Bronchial epithelial cell (primary cell): ENCODE results near the gene TFCP2L1. TPM values are rescaled to one million over a fixed set of nuclear protein-coding genes. Genes with fewer than 3 reads are reported as not detected.

Source experiments
- DNase-seq: peaks from one replicate; pipeline ENCODE4 v3.0.0-alpha.2; 2010; ENCODE audit warnings: low read depth
- FAIRE-seq: peaks from 2 replicates; lab custom pipeline; 2011; peaks lifted over from hg19 to GRCh38; lab: Jason Lieb, UNC
- H3K27me3 ChIP-seq: 2 replicates; pipeline ENCODE4 v1.5.1; 2011; ENCODE audit warnings: low read length; ENCODE audit not compliant: control insufficient read depth, insufficient read depth
- H3K36me3 ChIP-seq: 2 replicates; pipeline ENCODE4 v1.5.1; 2011; ENCODE audit warnings: low read length; ENCODE audit not compliant: control insufficient read depth, insufficient read depth
- H3K4me3 ChIP-seq: 2 replicates; pipeline ENCODE4 v1.5.1; 2011; ENCODE audit warnings: mild to moderate bottlenecking, low read depth, low read length, control low read depth
- total RNA-seq: library from RNA; depleted of rRNA; stranded (reverse); fragments of >200 nt; gene quantifications from 2 replicates; pipeline ENCODE4 v1.2.1, GENCODE V29; 2014
- TF ChIP-seq, protein P1 (sequence below): IDR thresholded peaks from 2 replicates; pipeline ENCODE4 v1.5.1; 2011; ENCODE audit warnings: mild to moderate bottlenecking, moderate library complexity, low read length, control low read depth, inconsistent platforms; ENCODE audit not compliant: insufficient read depth, severe bottlenecking

Gene TFCP2L1
- total RNA-seq, 1 donor from 2014 or later: 5.5 TPM

DNA sequence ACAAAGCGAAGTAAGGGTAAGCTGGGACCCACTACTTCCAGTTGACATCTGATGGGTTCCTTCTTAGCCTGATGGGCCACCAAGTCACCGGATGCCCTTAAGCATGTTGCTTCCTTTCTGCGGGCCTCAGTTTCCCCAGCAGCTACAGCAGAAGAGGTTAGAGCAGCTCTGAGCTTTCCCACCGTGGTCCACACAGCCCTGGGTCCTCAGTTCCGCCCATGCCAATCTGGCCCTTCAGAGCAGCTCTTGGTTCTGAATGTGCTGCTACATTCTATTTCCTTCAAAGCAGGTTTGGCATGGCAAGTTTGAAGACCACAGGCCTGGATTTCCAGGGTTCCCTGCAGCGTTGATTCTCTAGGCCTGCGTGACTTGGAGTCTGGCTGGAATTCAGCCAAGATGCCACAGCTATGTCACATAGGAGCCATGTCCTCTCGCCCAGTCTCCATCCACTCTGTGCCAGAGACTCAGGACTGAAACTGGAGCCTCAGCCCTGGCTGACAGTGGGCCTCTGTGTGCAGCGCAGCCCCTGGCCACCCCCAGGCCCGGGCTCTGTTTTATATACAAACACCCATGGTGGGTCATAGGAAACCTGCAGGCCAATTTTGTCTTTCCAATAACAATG, 79.6 kb downstream of the TFCP2L1 start:
- H3K4me3 ChIP-seq: no peak overlapping the region
- TF ChIP-seq, protein P1, sequence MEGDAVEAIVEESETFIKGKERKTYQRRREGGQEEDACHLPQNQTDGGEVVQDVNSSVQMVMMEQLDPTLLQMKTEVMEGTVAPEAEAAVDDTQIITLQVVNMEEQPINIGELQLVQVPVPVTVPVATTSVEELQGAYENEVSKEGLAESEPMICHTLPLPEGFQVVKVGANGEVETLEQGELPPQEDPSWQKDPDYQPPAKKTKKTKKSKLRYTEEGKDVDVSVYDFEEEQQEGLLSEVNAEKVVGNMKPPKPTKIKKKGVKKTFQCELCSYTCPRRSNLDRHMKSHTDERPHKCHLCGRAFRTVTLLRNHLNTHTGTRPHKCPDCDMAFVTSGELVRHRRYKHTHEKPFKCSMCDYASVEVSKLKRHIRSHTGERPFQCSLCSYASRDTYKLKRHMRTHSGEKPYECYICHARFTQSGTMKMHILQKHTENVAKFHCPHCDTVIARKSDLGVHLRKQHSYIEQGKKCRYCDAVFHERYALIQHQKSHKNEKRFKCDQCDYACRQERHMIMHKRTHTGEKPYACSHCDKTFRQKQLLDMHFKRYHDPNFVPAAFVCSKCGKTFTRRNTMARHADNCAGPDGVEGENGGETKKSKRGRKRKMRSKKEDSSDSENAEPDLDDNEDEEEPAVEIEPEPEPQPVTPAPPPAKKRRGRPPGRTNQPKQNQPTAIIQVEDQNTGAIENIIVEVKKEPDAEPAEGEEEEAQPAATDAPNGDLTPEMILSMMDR: no peak
- FAIRE-seq (no peak), DNase-seq (no peak)
- H3K27me3 ChIP-seq: no peaks in the 10 kb centered on the region
- no peaks in the 10 kb centered on the region for H3K36me3 ChIP-seq

DNA sequence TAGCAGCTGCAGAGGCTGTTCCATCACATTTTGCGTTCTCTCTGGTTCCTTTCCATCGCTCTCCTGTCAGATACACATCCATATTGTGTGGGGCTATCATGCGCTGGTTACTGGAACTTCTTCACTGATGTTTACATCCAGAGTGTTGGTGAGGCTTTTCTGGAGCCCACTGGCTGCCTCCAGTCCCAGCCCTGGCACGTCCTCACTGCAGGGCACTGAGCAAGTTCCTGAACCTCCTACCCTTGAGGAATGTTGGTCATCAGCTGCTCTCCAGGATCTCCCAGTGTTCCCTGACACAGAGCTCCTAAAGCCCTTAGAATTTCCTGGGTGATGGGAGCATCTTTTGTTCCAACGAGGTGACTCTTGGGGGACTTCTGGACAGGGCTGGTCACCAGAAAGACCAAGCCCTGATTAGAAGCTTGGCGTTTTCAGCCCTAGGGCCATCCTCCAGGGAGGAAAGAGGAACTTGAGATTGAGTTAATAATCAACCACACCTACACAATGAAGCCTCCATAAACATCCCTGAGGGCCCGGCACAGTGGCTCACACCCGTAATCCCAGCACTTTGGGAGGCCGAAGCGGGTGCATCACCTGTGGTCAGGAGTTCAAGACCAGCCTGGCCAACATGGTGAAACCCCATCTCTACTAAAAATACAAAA, 81.3 kb downstream of the TFCP2L1 start:
- no peak overlapping the region for H3K4me3 ChIP-seq
- no peak for FAIRE-seq
- TF ChIP-seq, protein P1: no peak

DNA sequence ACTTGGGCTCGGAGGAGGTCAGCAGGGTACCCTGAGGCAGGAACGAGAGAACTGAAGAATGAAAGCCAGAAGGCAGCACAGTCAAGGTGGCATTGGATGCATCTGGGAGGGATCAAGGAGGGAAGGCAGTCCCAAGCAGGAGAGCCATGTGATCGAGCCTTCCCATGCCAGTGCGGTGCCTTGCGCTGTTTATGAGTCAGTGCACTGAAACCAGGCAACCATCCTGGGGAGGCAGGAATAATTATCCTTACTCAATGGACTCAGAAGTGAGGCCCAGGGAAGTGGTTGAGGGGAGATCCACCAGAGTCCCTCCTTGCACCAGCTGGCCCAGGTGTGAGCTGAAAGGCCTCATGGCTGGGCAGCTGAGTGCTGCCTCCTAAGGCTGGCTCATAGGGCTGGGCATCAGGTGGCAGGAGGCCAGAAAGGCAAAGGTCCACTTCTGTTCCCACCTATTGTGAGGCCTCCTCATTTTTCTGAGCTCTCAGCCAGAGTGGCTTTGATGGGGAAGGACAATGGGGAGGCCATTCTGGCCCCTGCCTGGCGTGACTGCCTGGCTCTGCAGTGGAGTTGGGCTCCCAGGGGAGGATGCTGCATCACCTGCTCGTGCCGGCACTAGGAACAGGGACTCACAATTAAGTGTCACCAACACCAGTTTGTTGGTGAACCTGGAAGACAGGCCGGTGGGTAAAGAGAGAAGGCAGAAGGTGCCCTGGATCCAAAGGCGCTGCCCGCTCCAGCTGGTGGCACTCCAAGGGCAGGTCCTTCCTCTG, 82.3 kb downstream of the TFCP2L1 start:
- Histone ChIP-seq H3K36me3 (no peaks in the 10 kb centered on the region), H3K27me3 (no peaks in the 10 kb centered on the region), H3K4me3 (no peak overlapping the region)
- DNase-seq (no peak), FAIRE-seq (peak; percentile 13)
- TF ChIP-seq, protein P1: no peak

More for the DNA sequence above, 81.3 kb downstream of the TFCP2L1 start:
- no peak for DNase-seq
- Histone ChIP-seq H3K36me3 (no peaks in the 10 kb centered on the region), H3K27me3 (no peaks in the 10 kb centered on the region)

DNA sequence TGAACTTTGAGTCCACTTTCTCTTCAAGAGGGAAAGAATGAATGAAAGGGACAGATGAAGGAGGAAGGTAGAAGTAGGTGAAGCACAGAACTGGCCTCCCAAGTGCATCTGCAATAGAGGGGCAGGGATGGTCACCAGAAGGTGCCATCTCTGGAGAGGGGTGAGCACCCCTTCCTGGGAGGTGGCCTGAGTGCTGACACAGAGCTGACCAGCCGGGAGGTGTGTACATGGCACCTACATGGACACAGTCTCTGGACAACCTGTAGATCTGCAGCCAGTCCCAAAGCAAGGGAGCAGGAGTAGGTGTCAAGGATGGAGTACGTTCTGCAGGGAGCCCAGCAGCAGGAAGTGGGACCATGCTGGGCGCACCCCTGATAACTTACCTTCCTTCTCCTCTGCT, 83.2 kb downstream of the TFCP2L1 start:
- peak; percentile 36 for FAIRE-seq

DNA sequence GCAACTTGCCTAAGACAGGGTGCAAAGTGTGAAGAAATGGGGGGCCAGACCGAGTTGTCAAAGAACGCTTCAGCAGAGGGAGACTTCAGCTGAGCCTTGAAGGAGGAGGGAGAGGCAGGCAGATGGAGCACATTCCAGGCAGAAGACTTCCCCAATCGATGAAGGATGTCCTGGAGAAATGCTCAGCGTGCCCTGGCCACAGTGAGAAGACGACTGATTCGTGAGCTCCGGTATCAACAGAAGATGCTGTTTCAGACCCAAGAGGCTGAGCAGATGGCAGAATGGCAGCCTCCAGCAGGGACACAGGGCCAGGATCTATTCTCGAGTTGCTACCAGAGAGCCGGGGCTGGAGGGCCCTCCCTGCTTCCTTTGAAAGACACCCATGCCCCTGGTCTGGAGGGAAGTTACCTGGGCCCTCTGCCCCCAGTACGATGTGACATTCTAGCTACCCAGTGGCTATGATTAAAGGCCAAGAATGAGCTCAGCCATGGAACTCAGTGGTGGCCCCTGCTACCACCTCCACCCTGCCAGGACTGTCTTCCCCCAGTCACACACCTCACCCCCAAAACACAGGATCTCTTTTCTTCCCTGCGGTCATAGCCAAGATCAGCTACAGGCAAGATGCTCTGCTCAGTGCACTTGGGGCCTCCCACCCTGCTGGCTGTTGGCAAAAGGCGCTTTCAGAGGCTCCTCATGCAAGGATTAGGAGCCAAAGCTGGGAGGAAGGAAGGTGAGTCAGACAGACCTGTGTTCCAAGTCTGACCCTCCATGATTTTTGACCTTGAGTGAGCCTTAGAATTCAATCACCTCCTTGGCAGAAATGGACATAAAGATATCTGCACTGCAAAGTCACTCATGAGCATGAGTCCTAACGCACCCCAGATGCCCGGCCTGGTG, 84.3 kb downstream of the TFCP2L1 start:
- H3K4me3 ChIP-seq: no peak overlapping the region
- no peaks in the 10 kb centered on the region for H3K36me3 ChIP-seq
- TF ChIP-seq, protein P1: no peak
- FAIRE-seq (peak; percentile 52), DNase-seq (peak; percentile 20)
- no peaks in the 10 kb centered on the region for H3K27me3 ChIP-seq

More for the DNA sequence above, 83.2 kb downstream of the TFCP2L1 start:
- TF ChIP-seq, protein P1: no peak
- no peak for DNase-seq
- H3K27me3 ChIP-seq: no peaks in the 10 kb centered on the region
- no peaks in the 10 kb centered on the region for H3K36me3 ChIP-seq
- no peak overlapping the region for H3K4me3 ChIP-seq
